Measurements from ENCODE around the gene HMMR. TPM values are rescaled to one million over a fixed set of nuclear protein-coding genes. Genes with fewer than 3 reads are reported as not detected.

Gene HMMR
- total RNA-seq, 1 donor from 2014 or later: 0.91 TPM

- Histone ChIP-seq H3K9me3 (replicated peaks) (no peaks in the 10 kb centered on the region), H3K4me1 (no peaks in the 10 kb centered on the region), H3K36me3 (no peaks in the 10 kb centered on the region), H3K27me3 (ENCODE audit: low read depth) (no peaks in the 10 kb centered on the region), H3K4me3 (no peak overlapping the region), H3K27ac (replicated peaks) (no peak overlapping the region)
- TF ChIP-seq, protein P1, sequence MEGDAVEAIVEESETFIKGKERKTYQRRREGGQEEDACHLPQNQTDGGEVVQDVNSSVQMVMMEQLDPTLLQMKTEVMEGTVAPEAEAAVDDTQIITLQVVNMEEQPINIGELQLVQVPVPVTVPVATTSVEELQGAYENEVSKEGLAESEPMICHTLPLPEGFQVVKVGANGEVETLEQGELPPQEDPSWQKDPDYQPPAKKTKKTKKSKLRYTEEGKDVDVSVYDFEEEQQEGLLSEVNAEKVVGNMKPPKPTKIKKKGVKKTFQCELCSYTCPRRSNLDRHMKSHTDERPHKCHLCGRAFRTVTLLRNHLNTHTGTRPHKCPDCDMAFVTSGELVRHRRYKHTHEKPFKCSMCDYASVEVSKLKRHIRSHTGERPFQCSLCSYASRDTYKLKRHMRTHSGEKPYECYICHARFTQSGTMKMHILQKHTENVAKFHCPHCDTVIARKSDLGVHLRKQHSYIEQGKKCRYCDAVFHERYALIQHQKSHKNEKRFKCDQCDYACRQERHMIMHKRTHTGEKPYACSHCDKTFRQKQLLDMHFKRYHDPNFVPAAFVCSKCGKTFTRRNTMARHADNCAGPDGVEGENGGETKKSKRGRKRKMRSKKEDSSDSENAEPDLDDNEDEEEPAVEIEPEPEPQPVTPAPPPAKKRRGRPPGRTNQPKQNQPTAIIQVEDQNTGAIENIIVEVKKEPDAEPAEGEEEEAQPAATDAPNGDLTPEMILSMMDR (IDR thresholded peaks at IDR 0.05; ENCODE audit: borderline replicate concordance): no peak
- intact Hi-C loops (cut with micrococcal nuclease): no loop called here
- no peak for DNase-seq
Observed at GRCh38 chr5:163475411-163475810, 15.0 kb downstream of the HMMR start.

GRCh38 chr5:163478126-163478981, 17.9 kb downstream of the HMMR start:
- no peak for DNase-seq
- intact Hi-C loops (cut with micrococcal nuclease): no loop called here
- Histone ChIP-seq H3K27me3 (ENCODE audit: low read depth) (no peaks in the 10 kb centered on the region), H3K36me3 (no peaks in the 10 kb centered on the region), H3K4me3 (no peak overlapping the region), H3K9me3 (replicated peaks) (no peaks in the 10 kb centered on the region), H3K27ac (replicated peaks) (no peak overlapping the region), H3K4me1 (no peaks in the 10 kb centered on the region)
- TF ChIP-seq, protein P1 (IDR thresholded peaks at IDR 0.05; ENCODE audit: borderline replicate concordance): no peak

DNA sequence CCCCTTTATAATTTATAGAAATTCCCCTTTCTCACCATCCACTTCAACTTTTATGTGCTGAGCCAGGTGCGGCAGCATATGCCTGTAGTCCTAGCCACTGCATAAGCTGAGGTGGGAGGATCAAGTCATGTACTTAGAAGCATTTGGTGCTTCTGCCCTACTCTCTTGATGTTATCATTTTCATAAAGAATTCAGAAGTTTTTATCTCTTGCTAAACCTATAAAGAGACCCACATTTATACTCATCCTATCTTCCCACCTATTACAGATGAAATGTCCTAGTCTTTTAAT, 18.5 kb downstream of the HMMR start:
- H3K4me3 ChIP-seq: no peak overlapping the region
- no peak overlapping the region for H3K27ac ChIP-seq (replicated peaks)
- no peaks in the 10 kb centered on the region for H3K36me3 ChIP-seq
- no peaks in the 10 kb centered on the region for H3K4me1 ChIP-seq
- DNase-seq: no peak
- TF ChIP-seq, protein P1 (IDR thresholded peaks at IDR 0.05; ENCODE audit: borderline replicate concordance): no peak
- intact Hi-C loops (cut with micrococcal nuclease): no loop called here
- no peaks in the 10 kb centered on the region for H3K27me3 ChIP-seq (ENCODE audit: low read depth)
- no peaks in the 10 kb centered on the region for H3K9me3 ChIP-seq (replicated peaks)

DNA sequence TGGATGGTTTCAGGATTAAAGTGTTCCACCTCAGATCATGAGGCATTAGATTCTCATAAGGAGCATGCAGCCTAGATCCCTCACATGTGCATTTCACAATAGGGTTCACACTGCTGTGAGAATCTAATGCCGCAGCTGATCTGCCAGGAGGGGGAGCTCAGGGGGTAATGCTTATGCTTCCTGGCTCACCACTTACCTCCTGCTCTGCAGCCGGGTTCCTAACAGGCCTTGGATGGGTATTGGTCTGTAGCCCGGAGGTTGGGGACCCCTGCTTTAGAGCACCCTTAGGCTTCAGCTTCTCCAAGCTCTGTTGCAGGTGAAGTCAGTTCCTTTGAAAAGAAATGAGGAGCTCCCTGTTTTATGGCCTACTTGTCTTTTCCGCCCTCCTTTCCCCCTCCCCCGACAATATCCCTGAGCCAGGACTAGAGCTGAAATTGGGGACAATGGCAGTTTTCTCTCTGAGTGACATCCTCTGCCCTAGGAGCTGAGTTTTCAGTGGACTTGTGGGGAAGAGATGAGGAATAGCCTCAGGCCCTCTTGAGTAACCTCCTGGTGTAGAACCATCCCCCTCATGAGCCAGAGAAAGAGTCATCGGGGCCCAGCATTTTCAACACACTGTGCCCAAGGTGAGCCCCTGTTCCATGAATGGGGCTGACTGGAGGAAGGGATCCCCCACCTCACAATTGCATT, 28.8 kb downstream of the HMMR start:
- Histone ChIP-seq H3K4me3 (no peak overlapping the region), H3K27me3 (ENCODE audit: low read depth) (no peaks in the 10 kb centered on the region), H3K9me3 (replicated peaks) (no peaks in the 10 kb centered on the region), H3K36me3 (no peaks in the 10 kb centered on the region), H3K4me1 (no peaks in the 10 kb centered on the region), H3K27ac (replicated peaks) (no peak overlapping the region)
- no peak for DNase-seq
- intact Hi-C loops (cut with micrococcal nuclease): no loop called here
- TF ChIP-seq, protein P1 (IDR thresholded peaks at IDR 0.05; ENCODE audit: borderline replicate concordance): no peak

DNA sequence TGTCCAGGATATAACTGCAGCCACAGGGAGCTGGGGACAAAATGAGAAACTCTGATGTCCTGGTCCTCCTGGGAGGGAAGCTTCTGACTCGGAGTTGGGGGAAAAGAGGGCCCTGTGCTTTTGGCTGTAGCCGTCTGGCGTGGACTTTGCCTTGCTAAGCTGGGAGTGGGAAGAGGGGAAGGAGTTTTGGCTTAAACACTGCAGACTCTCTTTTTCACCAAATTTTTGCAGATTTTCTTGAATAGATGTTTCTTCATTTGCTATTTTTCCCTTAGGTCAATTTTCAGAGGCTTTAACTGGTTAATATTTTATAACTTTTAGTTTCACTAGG, 29.3 kb downstream of the HMMR start:
- intact Hi-C loops (cut with micrococcal nuclease): no loop called here
- no peaks in the 10 kb centered on the region for H3K9me3 ChIP-seq (replicated peaks)
- H3K27me3 ChIP-seq (ENCODE audit: low read depth): no peaks in the 10 kb centered on the region
- H3K4me1 ChIP-seq: no peaks in the 10 kb centered on the region
- TF ChIP-seq, protein P1 (IDR thresholded peaks at IDR 0.05; ENCODE audit: borderline replicate concordance): no peak
- no peak for DNase-seq
- no peaks in the 10 kb centered on the region for H3K36me3 ChIP-seq
- no peak overlapping the region for H3K27ac ChIP-seq (replicated peaks)
- H3K4me3 ChIP-seq: no peak overlapping the region
